Right lobe of liver (tissue), 6 donors: ENCODE results near the gene ARIH2. TPM values are rescaled to one million over a fixed set of nuclear protein-coding genes. Genes with fewer than 3 reads are reported as not detected.

ENCODE experiments used
- ATAC-seq, 4 donors: fragments of 200-7000 bp; cut with Tn5 transposase; one replicate each; pipeline ENCODE4 v1.9.1; 2020; ENCODE audit warnings: mild to moderate bottlenecking in 4 of 4, moderate library complexity in 4 of 4
- DNase-seq, 3 donors: peaks; one replicate each; pipeline ENCODE4 v3.0.0-alpha.2; 2020
- H3K27ac ChIP-seq, 3 donors: fragments of 200-600 bp; one replicate each; pipeline ENCODE4 v1.8.0; 2022
- H3K27me3 ChIP-seq, 2 donors: fragments of 200-600 bp; one replicate each; pipeline ENCODE4 v1.8.0; 2022
- H3K36me3 ChIP-seq, 4 donors: fragments of 200-600 bp; sonication (generic) in 1 of 4; one replicate each; pipeline versions ENCODE4 v1.5.1 to v1.8.0; 2017 to 2022; ENCODE audit warnings: control low read depth in 1 of 4
- H3K4me1 ChIP-seq, 4 donors: fragments of 200-600 bp; sonication (generic) in 1 of 4; one replicate each; pipeline versions ENCODE4 v1.5.1 to v1.8.0; 2017 to 2022; ENCODE audit warnings: control low read depth in 1 of 4
- H3K4me3 ChIP-seq, 3 donors: fragments of 200-600 bp; one replicate each; pipeline ENCODE4 v1.8.0; 2022
- H3K9me3 ChIP-seq, 4 donors: fragments of 200-600 bp; sonication (generic) in 1 of 4; one replicate each; pipeline versions ENCODE4 v1.5.1 to v1.8.0; 2017 to 2022; ENCODE audit warnings: control low read depth in 1 of 4
- POLR2A ChIP-seq: fragments of 450-650 bp; IDR thresholded peaks from one replicate; pipeline ENCODE4 v1.6.1; 2017; ENCODE audit warnings: antibody characterized with exemption, mild to moderate bottlenecking
- WGBS: methylation state at CpG from one replicate; pipeline ENCODE4 v1.1.6; 2018; ENCODE audit warnings: low coverage, low lambda C conversion rate; ENCODE audit not compliant: insufficient coverage; ENCODE audit errors: missing lambda C conversion rate; 5-methylcytosine and 5-hydroxymethylcytosine counted together
- intact Hi-C, 2 donors: fragments of 100-400 bp; cut with DNase I; formaldehyde crosslinking; loops; one replicate each; pipeline versions ENCODE4 v1.11.2 to v1.14.1; 2022
- total RNA-seq, 6 experiments: library from RNA; depleted of rRNA in 2 of 6; stranded (reverse); fragments of >200 nt in 2 of 6; fragmentation: NEBNext Ultra II Directional in 3 of 6; extraction: Animal tissue kit (Norgen Biotek cat#: 25700) in 3 of 6; gene quantifications; one replicate each; pipeline versions ENCODE4 v1.1.0 to v1.2.4, GENCODE V29; 2016 to 2023
- TF ChIP-seq, protein P1 (sequence below), 4 donors: fragments of 200-600 bp in 3 of 4; fragments of 450-650 bp in 1 of 4; IDR thresholded peaks; one replicate each; pipeline versions ENCODE4 v1.5.1 to v1.8.0; 2016 to 2022; ENCODE audit warnings: antibody characterized with exemption in 4 of 4, mild to moderate bottlenecking in 2 of 4
- donor health status: DM: no; HTN: yes; CAD: no.
- donor health status: DM: no; HTN: no; CAD: no.
- donor health status: DM: no; HTN: no; CAD: no.
- donor health status: DM: no; HTN: yes; CAD: no.
- donor health status: DM: no; HTN: yes; CAD: no.

Gene ARIH2
- total RNA-seq, 6 experiments from 2014 or later: 34.4 to 44.9 (median 38.2) TPM

DNA sequence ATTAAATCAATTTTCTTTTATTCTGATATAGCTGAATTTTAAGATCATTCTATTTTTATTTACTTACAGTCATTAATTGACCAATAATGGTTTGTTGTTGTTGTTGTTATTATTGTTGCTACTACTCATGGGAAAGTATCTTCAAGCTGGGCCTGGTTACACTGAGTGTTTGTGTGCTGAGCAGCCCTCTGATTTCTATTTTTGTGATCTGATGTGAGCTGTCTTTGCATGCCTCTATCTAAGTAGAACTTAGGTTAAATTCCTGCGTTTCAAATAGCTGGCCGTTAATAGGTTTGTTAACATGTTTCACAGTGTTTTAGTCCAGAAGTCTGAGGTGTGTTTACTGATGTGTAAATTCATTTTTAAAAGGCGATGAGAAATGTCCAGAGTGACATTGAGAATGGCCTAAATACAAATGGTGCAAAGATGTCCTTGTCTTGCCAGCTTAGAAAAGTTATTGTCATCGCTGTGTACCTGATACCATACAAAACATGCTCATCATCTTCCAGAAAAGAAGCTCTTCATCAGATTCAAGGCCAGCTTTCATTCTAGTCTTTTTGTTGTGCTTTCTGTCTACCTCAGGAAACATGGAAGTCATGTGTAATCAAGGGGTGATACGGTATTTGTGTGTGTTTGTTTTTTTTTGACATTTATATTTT is 15.8 kb downstream of the ARIH2 start:
- TF ChIP-seq, protein P1, sequence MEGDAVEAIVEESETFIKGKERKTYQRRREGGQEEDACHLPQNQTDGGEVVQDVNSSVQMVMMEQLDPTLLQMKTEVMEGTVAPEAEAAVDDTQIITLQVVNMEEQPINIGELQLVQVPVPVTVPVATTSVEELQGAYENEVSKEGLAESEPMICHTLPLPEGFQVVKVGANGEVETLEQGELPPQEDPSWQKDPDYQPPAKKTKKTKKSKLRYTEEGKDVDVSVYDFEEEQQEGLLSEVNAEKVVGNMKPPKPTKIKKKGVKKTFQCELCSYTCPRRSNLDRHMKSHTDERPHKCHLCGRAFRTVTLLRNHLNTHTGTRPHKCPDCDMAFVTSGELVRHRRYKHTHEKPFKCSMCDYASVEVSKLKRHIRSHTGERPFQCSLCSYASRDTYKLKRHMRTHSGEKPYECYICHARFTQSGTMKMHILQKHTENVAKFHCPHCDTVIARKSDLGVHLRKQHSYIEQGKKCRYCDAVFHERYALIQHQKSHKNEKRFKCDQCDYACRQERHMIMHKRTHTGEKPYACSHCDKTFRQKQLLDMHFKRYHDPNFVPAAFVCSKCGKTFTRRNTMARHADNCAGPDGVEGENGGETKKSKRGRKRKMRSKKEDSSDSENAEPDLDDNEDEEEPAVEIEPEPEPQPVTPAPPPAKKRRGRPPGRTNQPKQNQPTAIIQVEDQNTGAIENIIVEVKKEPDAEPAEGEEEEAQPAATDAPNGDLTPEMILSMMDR (IDR thresholded peaks at IDR 0.05): no peak
- TF ChIP-seq POLR2A: no peak
- WGBS: 94% methylated on average over 5 of the region's 5 CpGs
- DNase-seq: no peak
- peaks cover 0 to 14% (median under 1%) of the 10 kb centered on the region in 4 donors for H3K4me1 ChIP-seq
- no peak overlapping the region for H3K4me3 ChIP-seq
- no peak for ATAC-seq
- no peak overlapping the region for H3K27ac ChIP-seq
- intact Hi-C loops: no loop called here
- H3K9me3 ChIP-seq: no peaks in the 10 kb centered on the region
- H3K36me3 ChIP-seq: peaks cover 0 to 12% (median under 1%) of the 10 kb centered on the region in 4 donors
- H3K27me3 ChIP-seq: no peaks in the 10 kb centered on the region

DNA sequence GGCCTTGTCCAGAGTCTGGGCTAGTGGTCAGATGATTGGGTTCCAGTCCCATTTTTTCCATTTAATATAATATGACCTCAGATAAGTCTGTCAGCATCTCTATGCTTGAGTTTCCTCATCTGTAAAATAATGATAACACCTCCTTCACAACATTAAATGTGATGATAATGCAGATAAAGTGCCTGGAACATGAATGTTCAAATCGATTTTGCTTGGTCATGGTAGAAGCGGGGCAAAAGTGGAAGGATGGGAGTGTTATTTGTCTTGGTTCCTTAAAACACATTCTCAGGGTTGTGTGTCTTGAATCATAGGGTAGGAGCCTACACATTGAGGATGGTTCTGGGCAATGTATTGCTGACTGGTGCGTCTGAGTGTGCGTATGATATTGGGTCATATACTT is 16.9 kb downstream of the ARIH2 start:
- DNase-seq (no peak), ATAC-seq (peak in 1 of 4 donors; percentile 20)
- H3K27ac ChIP-seq: no peak overlapping the region
- no peaks in the 10 kb centered on the region for H3K9me3 ChIP-seq
- intact Hi-C loops: no loop called here
- TF ChIP-seq POLR2A: no peak
- TF ChIP-seq, protein P1 (IDR thresholded peaks at IDR 0.05): no peak
- no peak overlapping the region for H3K4me3 ChIP-seq
- H3K36me3 ChIP-seq: peaks cover 0 to 11% (median under 1%) of the 10 kb centered on the region in 4 donors
- H3K4me1 ChIP-seq: peaks cover 0 to 11% (median 0%) of the 10 kb centered on the region in 4 donors
- WGBS: 76% methylated on average over 4 of the region's 4 CpGs
- H3K27me3 ChIP-seq: no peaks in the 10 kb centered on the region

DNA sequence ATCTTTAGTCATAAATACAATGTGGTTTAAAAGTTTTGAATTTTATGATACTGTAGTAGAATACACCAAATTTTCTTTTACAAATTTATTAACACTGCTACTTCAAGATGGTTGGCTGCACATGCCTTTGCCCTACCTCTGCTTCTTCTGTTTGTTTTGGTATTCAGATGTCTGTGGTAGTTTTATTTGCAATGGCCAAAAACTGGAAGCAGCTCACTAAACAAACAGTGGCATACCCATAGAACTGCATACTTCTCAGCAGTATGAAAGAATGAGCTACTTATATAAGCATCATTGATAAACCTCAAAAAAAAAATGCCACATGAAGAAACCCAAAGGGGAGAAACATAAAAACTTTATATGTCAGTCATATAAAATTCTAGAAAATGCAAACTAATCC is 19.5 kb downstream of the ARIH2 start:
- H3K4me3 ChIP-seq: no peak overlapping the region
- peaks cover 0 to 11% (median 0%) of the 10 kb centered on the region in 4 donors for H3K4me1 ChIP-seq
- H3K27ac ChIP-seq: no peak overlapping the region
- no peaks in the 10 kb centered on the region for H3K9me3 ChIP-seq
- H3K36me3 ChIP-seq: peaks cover 0 to 11% (median under 1%) of the 10 kb centered on the region in 4 donors
- DNase-seq (no peak), ATAC-seq (peak in 2 of 4 donors; percentile 36 to 55)
- intact Hi-C loops: no loop called here
- TF ChIP-seq, protein P1 (IDR thresholded peaks at IDR 0.05): no peak
- no peak for TF ChIP-seq POLR2A
- H3K27me3 ChIP-seq: no peaks in the 10 kb centered on the region

DNA sequence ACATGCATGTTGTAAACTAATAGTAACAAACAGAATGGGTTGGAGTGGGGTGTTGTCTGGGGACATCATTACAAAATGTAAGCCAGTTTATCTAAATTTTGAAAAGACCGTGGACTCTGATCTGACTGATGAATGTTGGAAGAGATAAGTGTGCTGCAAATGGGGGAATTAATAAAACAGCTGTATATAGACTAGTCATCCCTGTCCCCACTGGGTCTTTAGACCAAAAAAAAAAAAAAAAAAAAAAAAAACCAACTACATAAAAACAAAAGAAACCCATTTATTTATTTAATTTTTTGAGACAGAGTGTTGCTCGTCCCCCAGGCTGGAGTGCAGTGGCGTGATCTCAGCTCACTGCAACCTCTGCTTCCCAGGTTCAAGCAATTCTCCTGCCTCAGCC is 20.0 kb downstream of the ARIH2 start:
- TF ChIP-seq, protein P1 (IDR thresholded peaks at IDR 0.05): no peak
- no peak for TF ChIP-seq POLR2A
- Histone ChIP-seq H3K4me1 (peaks cover 0 to 11% (median 0%) of the 10 kb centered on the region in 4 donors), H3K27me3 (no peaks in the 10 kb centered on the region), H3K4me3 (no peak overlapping the region), H3K36me3 (peaks cover 0 to 9% (median under 1%) of the 10 kb centered on the region in 4 donors), H3K27ac (no peak overlapping the region), H3K9me3 (no peaks in the 10 kb centered on the region)
- intact Hi-C loops: no loop called here
- no peak for DNase-seq
- WGBS: 85% methylated on average over 3 of the region's 3 CpGs
- ATAC-seq: peak in 1 of 4 donors; percentile 16
